Measurements from ENCODE around the gene FCRL6.

The FCRL6 gene

DNA sequence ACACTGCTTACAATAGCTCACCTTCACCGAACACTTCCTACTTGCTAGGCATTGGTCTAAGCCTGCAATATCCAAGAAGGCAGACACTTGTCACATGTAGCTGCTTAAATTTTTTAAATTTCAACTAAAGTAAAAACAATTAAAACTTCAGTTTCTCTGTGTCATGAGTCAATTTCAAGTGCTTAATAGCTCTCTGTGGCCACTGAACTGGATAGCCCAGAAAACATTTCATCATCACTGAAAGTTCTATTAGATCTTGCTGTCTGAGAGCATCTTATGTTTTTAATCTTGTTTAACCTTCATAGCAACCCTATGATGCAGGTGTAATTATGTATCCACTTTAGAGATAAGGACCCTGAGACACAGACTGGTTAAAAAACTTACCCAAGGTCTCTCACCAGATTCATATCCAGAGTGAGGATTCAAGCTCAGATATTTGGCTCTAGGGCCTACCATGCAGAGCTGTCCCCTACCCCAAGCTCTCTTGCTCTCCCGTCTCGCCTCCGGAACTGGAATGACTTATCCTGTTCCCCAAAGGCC is 2.6 kb upstream of the FCRL6 start:
- TF ChIP-seq TEAD4 (IDR thresholded peaks at IDR 0.05): no peak
- TF ChIP-seq MAX (IDR thresholded peaks at IDR 0.05): no peak
- TF ChIP-seq EGR1 (IDR thresholded peaks at IDR 0.05): no peak
- TF ChIP-seq RAD21 (IDR thresholded peaks at IDR 0.05; ENCODE audit: low read depth): no peak
- TF ChIP-seq CREB1 (IDR thresholded peaks at IDR 0.05; ENCODE audit: low read depth): no peak
- TF ChIP-seq NFIC (IDR thresholded peaks at IDR 0.05): no peak

GRCh38 chr1:159800177-159800930 is 1.8 kb upstream of the FCRL6 start:
- TF ChIP-seq, protein P1, sequence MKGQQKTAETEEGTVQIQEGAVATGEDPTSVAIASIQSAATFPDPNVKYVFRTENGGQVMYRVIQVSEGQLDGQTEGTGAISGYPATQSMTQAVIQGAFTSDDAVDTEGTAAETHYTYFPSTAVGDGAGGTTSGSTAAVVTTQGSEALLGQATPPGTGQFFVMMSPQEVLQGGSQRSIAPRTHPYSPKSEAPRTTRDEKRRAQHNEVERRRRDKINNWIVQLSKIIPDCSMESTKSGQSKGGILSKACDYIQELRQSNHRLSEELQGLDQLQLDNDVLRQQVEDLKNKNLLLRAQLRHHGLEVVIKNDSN (IDR thresholded peaks at IDR 0.05): no peak
- TF ChIP-seq ZBTB7A (IDR thresholded peaks at IDR 0.05; ENCODE audit: low read depth) (no peak), CREB1 (IDR thresholded peaks at IDR 0.05; ENCODE audit: low read depth) (no peak), EGR1 (IDR thresholded peaks at IDR 0.05) (no peak), MAX (IDR thresholded peaks at IDR 0.05) (no peak), TCF12 (IDR thresholded peaks at IDR 0.05; ENCODE audit: low read depth) (no peak), CEBPB (IDR thresholded peaks at IDR 0.05) (no peak), RAD21 (IDR thresholded peaks at IDR 0.05; ENCODE audit: low read depth) (no peak), YY1 (IDR thresholded peaks at IDR 0.05; ENCODE audit: low read depth) (no peak), EP300 (IDR thresholded peaks at IDR 0.05; ENCODE audit: borderline replicate concordance) (no peak), TEAD4 (IDR thresholded peaks at IDR 0.05) (no peak), FOXM1 (IDR thresholded peaks at IDR 0.05; ENCODE audit: borderline replicate concordance, low read depth) (no peak)
- TF ChIP-seq, protein P2, sequence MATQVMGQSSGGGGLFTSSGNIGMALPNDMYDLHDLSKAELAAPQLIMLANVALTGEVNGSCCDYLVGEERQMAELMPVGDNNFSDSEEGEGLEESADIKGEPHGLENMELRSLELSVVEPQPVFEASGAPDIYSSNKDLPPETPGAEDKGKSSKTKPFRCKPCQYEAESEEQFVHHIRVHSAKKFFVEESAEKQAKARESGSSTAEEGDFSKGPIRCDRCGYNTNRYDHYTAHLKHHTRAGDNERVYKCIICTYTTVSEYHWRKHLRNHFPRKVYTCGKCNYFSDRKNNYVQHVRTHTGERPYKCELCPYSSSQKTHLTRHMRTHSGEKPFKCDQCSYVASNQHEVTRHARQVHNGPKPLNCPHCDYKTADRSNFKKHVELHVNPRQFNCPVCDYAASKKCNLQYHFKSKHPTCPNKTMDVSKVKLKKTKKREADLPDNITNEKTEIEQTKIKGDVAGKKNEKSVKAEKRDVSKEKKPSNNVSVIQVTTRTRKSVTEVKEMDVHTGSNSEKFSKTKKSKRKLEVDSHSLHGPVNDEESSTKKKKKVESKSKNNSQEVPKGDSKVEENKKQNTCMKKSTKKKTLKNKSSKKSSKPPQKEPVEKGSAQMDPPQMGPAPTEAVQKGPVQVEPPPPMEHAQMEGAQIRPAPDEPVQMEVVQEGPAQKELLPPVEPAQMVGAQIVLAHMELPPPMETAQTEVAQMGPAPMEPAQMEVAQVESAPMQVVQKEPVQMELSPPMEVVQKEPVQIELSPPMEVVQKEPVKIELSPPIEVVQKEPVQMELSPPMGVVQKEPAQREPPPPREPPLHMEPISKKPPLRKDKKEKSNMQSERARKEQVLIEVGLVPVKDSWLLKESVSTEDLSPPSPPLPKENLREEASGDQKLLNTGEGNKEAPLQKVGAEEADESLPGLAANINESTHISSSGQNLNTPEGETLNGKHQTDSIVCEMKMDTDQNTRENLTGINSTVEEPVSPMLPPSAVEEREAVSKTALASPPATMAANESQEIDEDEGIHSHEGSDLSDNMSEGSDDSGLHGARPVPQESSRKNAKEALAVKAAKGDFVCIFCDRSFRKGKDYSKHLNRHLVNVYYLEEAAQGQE (IDR thresholded peaks at IDR 0.05; ENCODE audit: low read depth): no peak

DNA sequence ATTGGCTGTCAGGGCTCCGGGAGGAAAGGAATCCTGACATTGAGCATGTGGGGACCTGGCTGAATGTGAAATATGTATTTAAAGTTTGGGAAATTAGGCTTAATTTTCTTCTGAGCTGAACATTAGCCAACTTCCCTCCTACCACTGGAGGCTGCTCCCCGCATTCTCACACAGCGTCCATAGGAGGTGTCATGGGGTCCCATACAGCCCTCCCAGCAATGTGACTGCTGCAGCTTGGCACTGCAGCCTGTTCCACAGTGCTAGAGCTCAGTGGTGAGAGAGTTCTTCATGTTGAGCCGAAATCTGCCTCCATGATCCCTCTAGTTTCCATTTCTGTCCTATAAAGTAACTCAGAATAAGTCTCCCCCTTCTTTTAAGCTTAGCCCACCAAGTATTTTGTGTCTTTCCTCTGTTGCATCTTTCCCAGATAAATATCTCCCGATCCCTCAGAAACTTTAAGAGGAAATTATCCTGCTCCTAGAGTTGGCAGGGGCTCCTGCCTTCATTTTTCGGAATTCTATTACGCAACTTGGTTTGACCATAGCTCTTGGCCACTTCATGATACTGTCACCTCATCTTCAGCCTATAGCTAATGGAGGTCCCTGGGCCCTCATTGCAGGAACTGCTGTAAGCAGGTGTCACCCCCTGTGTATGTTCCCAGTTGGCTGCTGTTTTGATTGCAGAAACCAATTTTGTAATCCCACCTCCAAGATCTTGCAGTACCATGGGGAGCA is 2.0 kb downstream of the FCRL6 start:
- TF ChIP-seq ZBTB7A (IDR thresholded peaks at IDR 0.05; ENCODE audit: low read depth) (no peak), CEBPB (IDR thresholded peaks at IDR 0.05) (0 out of 2 replicates have a peak, but pooled peaks have one; percentile 19)

GRCh38 chr1:159804924-159805323 is 2.8 kb downstream of the FCRL6 start:
- TF ChIP-seq MAX (IDR thresholded peaks at IDR 0.05): no peak
- TF ChIP-seq EGR1 (IDR thresholded peaks at IDR 0.05): no peak
- no peak for TF ChIP-seq FOXM1 (IDR thresholded peaks at IDR 0.05; ENCODE audit: borderline replicate concordance, low read depth)
- no peak for TF ChIP-seq CEBPB (IDR thresholded peaks at IDR 0.05)
- no peak for TF ChIP-seq TCF12 (IDR thresholded peaks at IDR 0.05; ENCODE audit: low read depth)
- no peak for TF ChIP-seq EP300 (IDR thresholded peaks at IDR 0.05; ENCODE audit: borderline replicate concordance)
- no peak for TF ChIP-seq NFIC (IDR thresholded peaks at IDR 0.05)
- no peak for TF ChIP-seq RAD21 (IDR thresholded peaks at IDR 0.05; ENCODE audit: low read depth)
- TF ChIP-seq TEAD4 (IDR thresholded peaks at IDR 0.05): no peak

GRCh38 chr1:159815926-159816325 is 13.8 kb downstream of the FCRL6 start:
- TF ChIP-seq RAD21 (IDR thresholded peaks at IDR 0.05; ENCODE audit: low read depth) (no peak), TAF1 (IDR thresholded peaks at IDR 0.05; ENCODE audit: low read depth) (no peak), FOXM1 (IDR thresholded peaks at IDR 0.05; ENCODE audit: borderline replicate concordance, low read depth) (no peak), CREB1 (IDR thresholded peaks at IDR 0.05; ENCODE audit: low read depth) (no peak)
- TF ChIP-seq, protein P2 (IDR thresholded peaks at IDR 0.05; ENCODE audit: low read depth): no peak
